ENCODE results near the gene FRMPD4.

DNA sequence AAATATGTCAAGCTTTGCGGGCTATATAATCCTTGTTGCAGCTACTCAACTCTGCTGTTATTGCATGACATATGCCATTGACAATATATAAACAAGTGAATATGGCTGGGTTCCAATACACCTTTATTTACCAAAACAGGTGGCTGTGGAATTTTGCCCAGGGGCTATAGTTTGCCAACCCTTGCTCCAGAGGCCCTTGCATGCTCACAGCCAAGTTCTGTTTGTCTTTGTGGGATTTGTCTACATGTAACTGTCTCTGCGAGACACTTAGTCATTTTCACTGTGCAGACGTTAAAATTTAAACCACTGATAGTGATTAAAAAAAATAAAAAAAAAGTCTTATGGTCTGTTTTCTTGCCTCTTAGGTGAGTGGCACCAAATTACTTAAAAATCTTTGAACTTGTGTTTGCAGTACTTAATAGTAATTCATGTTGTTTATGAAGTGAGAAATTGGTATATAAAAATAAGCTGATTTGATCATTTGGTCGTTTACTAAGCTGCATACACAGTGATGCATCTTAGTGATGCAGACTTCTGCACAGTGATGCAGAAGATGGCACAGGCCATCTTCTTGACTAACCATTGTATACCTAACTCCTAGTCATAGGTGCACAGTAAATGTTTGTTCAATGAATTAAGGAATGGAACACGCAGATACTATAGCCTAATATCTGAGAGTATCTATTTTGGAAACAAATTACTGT is 170.9 kb downstream of the FRMPD4 start:
- TF ChIP-seq, protein P1, sequence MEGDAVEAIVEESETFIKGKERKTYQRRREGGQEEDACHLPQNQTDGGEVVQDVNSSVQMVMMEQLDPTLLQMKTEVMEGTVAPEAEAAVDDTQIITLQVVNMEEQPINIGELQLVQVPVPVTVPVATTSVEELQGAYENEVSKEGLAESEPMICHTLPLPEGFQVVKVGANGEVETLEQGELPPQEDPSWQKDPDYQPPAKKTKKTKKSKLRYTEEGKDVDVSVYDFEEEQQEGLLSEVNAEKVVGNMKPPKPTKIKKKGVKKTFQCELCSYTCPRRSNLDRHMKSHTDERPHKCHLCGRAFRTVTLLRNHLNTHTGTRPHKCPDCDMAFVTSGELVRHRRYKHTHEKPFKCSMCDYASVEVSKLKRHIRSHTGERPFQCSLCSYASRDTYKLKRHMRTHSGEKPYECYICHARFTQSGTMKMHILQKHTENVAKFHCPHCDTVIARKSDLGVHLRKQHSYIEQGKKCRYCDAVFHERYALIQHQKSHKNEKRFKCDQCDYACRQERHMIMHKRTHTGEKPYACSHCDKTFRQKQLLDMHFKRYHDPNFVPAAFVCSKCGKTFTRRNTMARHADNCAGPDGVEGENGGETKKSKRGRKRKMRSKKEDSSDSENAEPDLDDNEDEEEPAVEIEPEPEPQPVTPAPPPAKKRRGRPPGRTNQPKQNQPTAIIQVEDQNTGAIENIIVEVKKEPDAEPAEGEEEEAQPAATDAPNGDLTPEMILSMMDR (conservative IDR thresholded peaks at IDR 0.05), result no peak
- TF ChIP-seq EZH2 (IDR thresholded peaks at IDR 0.05; ENCODE audit: low read depth), result no peak

All from PC-9 (cell line).